WTC11 (cell line): ENCODE results near the gene MIEF1. TPM values are rescaled to one million over a fixed set of nuclear protein-coding genes. Genes with fewer than 3 reads are reported as not detected.

Source experiments
- ATAC-seq: fragments of 200-7000 bp; cut with Tn5 transposase; 2 replicates; pipeline ENCODE4 v1.10.0; 2021; ENCODE audit warnings: mild to moderate bottlenecking, moderate library complexity
- CTCF ChIA-PET: fragments of 300-600 bp; sonication (Branson Sonifier 250); formaldehyde crosslinking; loops from one replicate; lab custom pipeline; 2021; ENCODE audit warnings: antibody characterized with exemption; lab: Charles Lee
- POLR2A ChIA-PET: fragments of 350-600 bp; sonication (Branson Sonifier 250); formaldehyde crosslinking; loops from one replicate; lab custom pipeline; 2021; ENCODE audit warnings: antibody characterized with exemption; lab: Charles Lee
- DNase-seq: peaks from one replicate; pipeline ENCODE4 v3.0.0; 2021; ENCODE audit warnings: low spot score
- H3K27ac Mint-ChIP-seq: 2 replicates; pipeline ENCODE4 v1.8.0; 2021; ENCODE audit warnings: mixed read lengths
- H3K27me3 Mint-ChIP-seq: 2 replicates; pipeline ENCODE4 v1.8.0; 2021; ENCODE audit warnings: low read depth, mild to moderate bottlenecking, moderate library complexity, mixed read lengths
- H3K36me3 Mint-ChIP-seq: 2 replicates; pipeline ENCODE4 v1.8.0; 2021; ENCODE audit warnings: mixed read lengths
- H3K4me1 Mint-ChIP-seq: 2 replicates; pipeline ENCODE4 v1.8.0; 2022; ENCODE audit warnings: mixed read lengths
- H3K4me3 Mint-ChIP-seq: 2 replicates; pipeline ENCODE4 v1.8.0; 2021; ENCODE audit warnings: mild to moderate bottlenecking, moderate library complexity, mixed read lengths
- H3K9me3 Mint-ChIP-seq: 2 replicates; pipeline ENCODE4 v1.8.0; 2021; ENCODE audit warnings: mixed read lengths
- CDX4 ChIP-seq: fragments of 250-450 bp; sonication (Bioruptor Pico); IDR thresholded peaks from 2 replicates; pipeline ENCODE4 v1.9.0; 2021; ENCODE audit warnings: moderate library complexity, mild to moderate bottlenecking, inconsistent platforms, borderline replicate concordance
- ERG ChIP-seq: fragments of 250-450 bp; sonication (Bioruptor Pico); IDR thresholded peaks from 2 replicates; pipeline ENCODE4 v1.8.0; 2021; ENCODE audit warnings: mild to moderate bottlenecking
- ESRRA ChIP-seq: sonication (generic); formaldehyde crosslinking; IDR thresholded peaks from 2 replicates; pipeline ENCODE4 v1.8.1; 2022; ENCODE audit warnings: mild to moderate bottlenecking, missing genetic modification reagents, borderline replicate concordance
- KAT7 ChIP-seq: sonication (generic); formaldehyde crosslinking; IDR thresholded peaks from 2 replicates; pipeline ENCODE4 v1.8.1; 2023; ENCODE audit warnings: missing genetic modification reagents, mild to moderate bottlenecking, borderline replicate concordance
- MAX ChIP-seq: sonication (generic); formaldehyde crosslinking; IDR thresholded peaks from 2 replicates; pipeline ENCODE4 v1.8.0; 2022; ENCODE audit warnings: mild to moderate bottlenecking, missing genetic modification reagents
- MXD4 ChIP-seq: fragments of 250-450 bp; sonication (Bioruptor Pico); IDR thresholded peaks from 2 replicates; pipeline ENCODE4 v1.8.0; 2021; ENCODE audit warnings: mild to moderate bottlenecking, moderate library complexity, borderline replicate concordance
- NFATC4 ChIP-seq: fragments of 250-450 bp; sonication (Bioruptor Pico); IDR thresholded peaks from 2 replicates; pipeline ENCODE4 v1.9.0; 2021; ENCODE audit warnings: mild to moderate bottlenecking
- NR1H2 ChIP-seq: sonication (generic); formaldehyde crosslinking; IDR thresholded peaks from 2 replicates; pipeline ENCODE4 v1.9.0; 2021; ENCODE audit warnings: mild to moderate bottlenecking, moderate library complexity, missing genetic modification reagents
- NR3C1 ChIP-seq: sonication (generic); formaldehyde crosslinking; conservative IDR thresholded peaks from 2 replicates; pipeline ENCODE4 v1.8.1; 2023; ENCODE audit warnings: low read depth, mild to moderate bottlenecking, missing genetic modification reagents
- PREB ChIP-seq: sonication (generic); formaldehyde crosslinking; IDR thresholded peaks from 2 replicates; pipeline ENCODE4 v1.8.1; 2022; ENCODE audit warnings: mild to moderate bottlenecking, missing genetic modification reagents, moderate library complexity, borderline replicate concordance
- ZMAT4 ChIP-seq: fragments of 250-450 bp; sonication (Bioruptor Pico); IDR thresholded peaks from 2 replicates; pipeline ENCODE4 v1.9.0; 2021; ENCODE audit warnings: mild to moderate bottlenecking
- ZNF138 ChIP-seq: sonication (generic); formaldehyde crosslinking; conservative IDR thresholded peaks from 2 replicates; pipeline ENCODE4 v1.8.1; 2022; ENCODE audit warnings: mild to moderate bottlenecking, moderate library complexity, missing genetic modification reagents
- ZNF281 ChIP-seq: sonication (generic); formaldehyde crosslinking; IDR thresholded peaks from 2 replicates; pipeline ENCODE4 v1.8.0; 2023; ENCODE audit warnings: mild to moderate bottlenecking, missing genetic modification reagents
- total RNA-seq: library from RNA; stranded (reverse); gene quantifications from 3 replicates; pipeline ENCODE4 v1.2.3, GENCODE V29; 2021

Gene MIEF1
- total RNA-seq, 1 experiment from 2014 or later: 38.7 TPM

- TF ChIP-seq NR3C1 (CRISPR knock-in tag) (no peak), ZNF138 (CRISPR knock-in tag) (no peak; the same call in 1 of the 2 replicates), CDX4 (CRISPR knock-in tag) (no peak)
Observed at GRCh38 chr22:39535357-39535725, 33.3 kb downstream of the MIEF1 start (continued).

GRCh38 chr22:39535831-39536449 lies 33.9 kb downstream of the MIEF1 start:
- H3K27ac Mint-ChIP-seq: no peak overlapping the region
- POLR2A ChIA-PET: interaction anchor here (1.3 kb wide), 1 partner anchor 508 kb away, joined by 3 read pairs; no protein-coding TSS in a partner anchor

More at GRCh38 chr22:39535831-39536449, 33.9 kb downstream of the MIEF1 start:
- no peaks in the 10 kb centered on the region for H3K9me3 Mint-ChIP-seq
- H3K4me1 Mint-ChIP-seq: peaks cover 45% of the 10 kb centered on the region
- TF ChIP-seq ESRRA (CRISPR knock-in tag) (no peak), ZMAT4 (no peak), PREB (CRISPR knock-in tag) (no peak), NR1H2 (CRISPR knock-in tag) (no peak), ZNF281 (no peak), KAT7 (CRISPR knock-in tag) (no peak), ERG (CRISPR knock-in tag) (no peak), NFATC4 (no peak), MXD4 (CRISPR knock-in tag) (no peak), MAX (CRISPR knock-in tag) (no peak)
- no peak for ATAC-seq
- no peak for DNase-seq
- H3K36me3 Mint-ChIP-seq: peaks cover 8% of the 10 kb centered on the region; the same call in 1 of the 2 replicates
- CTCF ChIA-PET: interaction anchor here (0.6 to 3.0 kb wide), 35 partner anchors 9 to 588 kb away, joined by 3 to 35 read pairs (median 6); partner anchors contain the start of genes ATF4, CACNA1I, MIEF1 and TAB1
- H3K4me3 Mint-ChIP-seq: no peak overlapping the region
- peaks cover 3% of the 10 kb centered on the region; the same call in 1 of the 2 replicates for H3K27me3 Mint-ChIP-seq
